Activated T-helper 1 cell treated with Interleukin-2 at 50 U/mL for 16 hours (primary cell): Measurements from ENCODE around the gene C10orf120.

Experiments used
- DNase-seq: peaks from one replicate; pipeline ENCODE4 v3.0.0-alpha.2; 2020; ENCODE audit warnings: low read depth

The C10orf120 gene

GRCh38 chr10:122699796-122700455 lies at the start of gene C10orf120:
TSS of gene C10orf120 (minus strand) at chr10:122699846. CDS start at chr10:122699790, 56 bp downstream.
- no peak for DNase-seq

GRCh38 chr10:122748496-122748895 lies 48.9 kb upstream of the C10orf120 start:
- DNase-seq: no peak

GRCh38 chr10:122746408-122746807 lies 46.8 kb upstream of the C10orf120 start:
- DNase-seq: no peak

GRCh38 chr10:122744257-122744656 lies 44.6 kb upstream of the C10orf120 start:
- no peak for DNase-seq

- DNase-seq: no peak
Observed at GRCh38 chr10:122740640-122741039, 41.0 kb upstream of the C10orf120 start.

GRCh38 chr10:122738031-122738430 lies 38.4 kb upstream of the C10orf120 start:
- no peak for DNase-seq

GRCh38 chr10:122733931-122734665 lies 34.5 kb upstream of the C10orf120 start:
- no peak for DNase-seq

- DNase-seq: no peak
Observed at GRCh38 chr10:122733443-122733842, 33.8 kb upstream of the C10orf120 start.

GRCh38 chr10:122730238-122730637 lies 30.6 kb upstream of the C10orf120 start:
- no peak for DNase-seq

GRCh38 chr10:122729126-122729525 lies 29.5 kb upstream of the C10orf120 start:
- DNase-seq: no peak

GRCh38 chr10:122727426-122727825 lies 27.8 kb upstream of the C10orf120 start:
- DNase-seq: no peak

GRCh38 chr10:122725768-122726167 lies 26.1 kb upstream of the C10orf120 start:
- no peak for DNase-seq

- no peak for DNase-seq
Observed at GRCh38 chr10:122725006-122725405, 25.4 kb upstream of the C10orf120 start.

GRCh38 chr10:122721111-122721510 lies 21.5 kb upstream of the C10orf120 start:
- no peak for DNase-seq

GRCh38 chr10:122716025-122716424 lies 16.4 kb upstream of the C10orf120 start:
- no peak for DNase-seq

GRCh38 chr10:122715576-122715975 lies 15.9 kb upstream of the C10orf120 start:
- no peak for DNase-seq

- DNase-seq: no peak
Observed at GRCh38 chr10:122713091-122713885, 13.6 kb upstream of the C10orf120 start.

GRCh38 chr10:122710576-122710975 lies 10.9 kb upstream of the C10orf120 start:
- no peak for DNase-seq

GRCh38 chr10:122709971-122710370 lies 10.3 kb upstream of the C10orf120 start:
- no peak for DNase-seq

GRCh38 chr10:122707535-122707934 lies 7.9 kb upstream of the C10orf120 start:
- DNase-seq: no peak

- DNase-seq: no peak
Observed at GRCh38 chr10:122706947-122707346, 7.3 kb upstream of the C10orf120 start.

- no peak for DNase-seq
Observed at GRCh38 chr10:122706467-122706866, 6.8 kb upstream of the C10orf120 start.
